Measurements from ENCODE around the gene TSSK6.

The TSSK6 gene

DNA sequence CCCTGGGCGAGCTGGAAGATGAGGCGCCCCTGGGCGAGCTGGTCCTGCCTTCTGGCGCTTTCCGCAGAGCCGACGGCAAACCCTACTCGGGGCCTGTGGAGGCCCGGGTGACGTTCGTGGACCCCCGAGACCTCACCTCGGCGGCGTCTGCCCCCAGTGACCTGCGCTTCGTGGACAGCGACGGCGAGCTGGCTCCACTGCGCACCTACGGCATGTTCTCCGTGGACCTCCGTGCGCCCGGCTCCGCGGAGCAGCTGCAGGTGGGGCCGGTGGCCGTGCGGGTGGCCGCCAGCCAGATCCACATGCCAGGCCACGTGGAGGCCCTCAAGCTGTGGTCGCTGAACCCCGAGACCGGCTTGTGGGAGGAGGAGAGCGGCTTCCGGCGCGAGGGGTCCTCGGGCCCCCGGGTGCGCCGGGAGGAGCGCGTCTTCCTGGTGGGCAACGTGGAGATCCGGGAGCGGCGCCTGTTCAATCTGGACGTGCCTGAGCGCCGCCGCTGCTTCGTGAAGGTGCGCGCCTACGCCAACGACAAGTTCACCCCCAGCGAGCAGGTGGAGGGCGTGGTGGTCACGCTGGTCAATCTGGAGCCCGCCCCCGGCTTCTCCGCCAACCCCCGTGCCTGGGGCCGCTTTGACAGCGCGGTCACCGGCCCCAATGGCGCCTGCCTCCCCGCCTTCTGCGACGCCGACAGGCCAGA is 29.1 kb upstream of the TSSK6 start:
- DNase-seq, result no peak

DNA sequence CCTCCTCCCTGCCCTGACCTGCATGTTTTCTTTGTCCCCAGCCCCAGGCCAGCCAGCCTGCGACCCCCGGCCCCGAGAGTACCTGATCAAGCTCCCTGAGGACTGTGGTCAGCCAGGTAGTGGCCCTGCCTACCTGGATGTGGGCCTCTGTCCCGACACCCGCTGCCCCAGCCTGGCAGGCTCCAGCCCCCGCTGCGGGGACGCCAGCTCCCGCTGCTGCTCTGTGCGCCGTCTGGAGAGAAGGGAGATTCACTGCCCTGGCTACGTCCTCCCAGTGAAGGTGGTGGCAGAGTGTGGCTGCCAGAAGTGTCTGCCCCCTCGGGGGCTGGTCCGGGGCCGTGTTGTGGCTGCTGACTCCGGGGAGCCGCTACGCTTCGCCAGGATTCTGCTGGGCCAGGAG is 28.3 kb upstream of the TSSK6 start:
- DNase-seq, result no peak

DNA sequence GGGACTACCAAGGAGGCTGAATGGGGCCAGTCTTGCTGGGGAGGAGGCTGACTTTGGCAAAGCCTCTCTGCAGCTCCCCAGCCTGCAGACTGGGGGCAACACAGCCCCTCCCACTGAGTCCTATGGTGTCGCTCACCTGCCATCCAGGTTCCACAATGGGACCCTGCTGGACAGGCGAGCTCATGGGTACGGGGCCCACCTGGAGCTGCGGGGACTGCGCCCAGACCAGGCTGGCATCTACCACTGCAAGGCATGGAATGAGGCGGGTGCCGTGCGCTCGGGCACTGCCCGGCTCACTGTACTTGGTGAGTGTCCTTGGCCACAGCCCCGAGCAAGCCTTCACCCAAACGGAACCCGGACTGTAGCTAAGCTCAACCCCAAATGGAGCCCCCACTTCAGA is 27.8 kb upstream of the TSSK6 start:
- no peak for DNase-seq

DNA sequence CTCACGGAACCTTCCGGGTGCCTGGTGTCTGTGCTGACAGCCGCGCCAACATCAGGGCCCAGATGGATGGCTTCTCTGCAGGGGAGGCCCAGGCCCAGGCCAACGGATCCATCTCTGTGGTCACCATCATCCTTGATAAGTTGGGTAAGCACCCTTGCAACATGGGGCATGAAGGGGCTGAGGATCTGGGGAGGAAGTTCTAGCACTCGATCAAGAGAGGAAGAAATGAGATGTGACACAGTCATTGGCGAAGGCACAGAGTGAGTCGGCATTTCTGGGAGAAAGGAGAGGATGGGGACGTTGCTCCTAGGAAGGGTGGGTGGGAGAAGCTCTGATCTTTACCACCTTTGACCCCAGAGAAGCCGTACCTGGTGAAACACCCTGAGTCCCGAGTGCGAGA is 27.2 kb upstream of the TSSK6 start:
- DNase-seq, result no peak

DNA sequence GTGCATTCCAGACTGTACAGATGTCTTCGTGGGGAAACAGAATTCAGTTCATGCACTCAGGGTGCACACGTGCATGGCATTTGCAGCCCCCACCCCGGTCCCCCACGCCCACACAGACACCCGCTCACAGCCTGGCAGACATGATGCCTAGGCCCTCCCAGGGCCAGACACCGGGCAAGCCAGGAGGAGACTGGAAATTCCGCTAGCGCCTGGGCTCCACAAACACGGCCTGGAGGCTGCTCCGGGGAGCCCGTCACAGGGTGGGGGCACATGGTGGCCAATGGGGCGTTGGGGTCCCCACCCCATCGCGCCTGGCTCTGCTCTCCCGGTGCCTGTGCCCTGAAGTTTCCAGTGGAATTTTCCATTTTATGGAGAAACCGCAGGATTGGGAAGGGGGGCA is 26.3 kb upstream of the TSSK6 start:
- DNase-seq, result no peak

DNA sequence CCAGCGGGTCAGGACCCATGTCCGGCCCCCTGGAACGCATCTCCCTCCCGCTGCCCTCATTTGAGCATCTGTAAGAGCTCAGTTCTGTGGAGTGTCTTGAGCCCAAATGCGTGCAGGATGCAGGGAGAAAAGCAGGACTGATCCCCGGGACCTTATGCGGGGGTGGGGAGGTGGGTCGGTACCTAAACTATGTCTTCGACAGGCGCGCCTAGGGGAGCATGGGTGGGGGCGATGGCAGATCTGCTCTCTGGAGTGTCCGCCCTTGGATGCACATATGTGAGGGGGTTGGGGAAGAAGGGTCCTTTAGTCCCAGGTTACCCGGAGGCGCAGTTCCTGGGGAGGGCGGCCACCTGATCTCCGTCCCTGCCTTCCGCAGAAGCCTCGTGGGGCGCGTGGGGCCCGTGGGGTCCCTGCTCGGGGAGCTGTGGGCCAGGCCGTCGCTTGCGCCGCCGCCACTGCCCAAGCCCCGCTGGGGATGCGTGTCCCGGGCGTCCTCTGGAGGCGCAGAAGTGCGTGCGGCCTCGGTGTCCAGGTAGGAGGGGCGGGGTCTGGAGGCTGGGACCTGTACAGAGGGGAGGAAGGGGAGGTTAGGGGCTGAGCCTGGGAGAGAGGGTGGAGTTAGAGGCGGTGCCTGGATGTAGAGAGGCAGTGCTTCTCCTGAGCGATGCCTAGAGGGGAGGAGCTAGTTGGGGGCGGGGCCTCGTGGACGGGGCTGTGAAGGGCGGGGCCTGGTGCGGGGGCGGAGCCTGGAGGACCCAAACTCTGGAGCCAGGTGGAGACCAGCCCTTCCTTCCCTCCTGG is 25.6 kb upstream of the TSSK6 start:
- peak; percentile 79 for DNase-seq

DNA sequence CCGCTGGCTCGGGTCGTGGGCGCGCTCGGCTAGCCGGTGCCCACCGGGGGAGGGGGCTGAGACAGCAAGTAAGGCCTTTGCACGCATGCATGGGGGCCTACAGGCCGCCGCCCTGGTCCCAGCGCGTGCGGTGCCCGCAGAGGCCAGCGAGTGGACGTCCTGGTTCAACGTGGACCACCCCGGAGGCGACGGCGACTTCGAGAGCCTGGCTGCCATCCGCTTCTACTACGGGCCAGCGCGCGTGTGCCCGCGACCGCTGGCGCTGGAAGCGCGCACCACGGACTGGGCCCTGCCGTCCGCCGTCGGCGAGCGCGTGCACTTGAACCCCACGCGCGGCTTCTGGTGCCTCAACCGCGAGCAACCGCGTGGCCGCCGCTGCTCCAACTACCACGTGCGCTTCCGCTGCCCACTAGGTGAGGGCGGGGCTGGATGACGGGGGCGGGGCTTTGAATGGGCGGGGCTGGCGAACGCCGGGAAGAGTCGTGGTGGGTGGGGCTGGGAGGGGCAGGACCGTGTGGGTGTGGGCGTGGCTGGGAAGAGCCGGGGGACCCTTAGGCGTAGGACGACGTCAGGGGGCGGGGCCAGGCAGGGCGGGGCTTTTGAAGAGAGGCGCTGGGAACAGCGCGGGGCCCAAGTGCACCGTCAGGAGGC is 24.8 kb upstream of the TSSK6 start:
- DNase-seq, result peak; percentile 59

DNA sequence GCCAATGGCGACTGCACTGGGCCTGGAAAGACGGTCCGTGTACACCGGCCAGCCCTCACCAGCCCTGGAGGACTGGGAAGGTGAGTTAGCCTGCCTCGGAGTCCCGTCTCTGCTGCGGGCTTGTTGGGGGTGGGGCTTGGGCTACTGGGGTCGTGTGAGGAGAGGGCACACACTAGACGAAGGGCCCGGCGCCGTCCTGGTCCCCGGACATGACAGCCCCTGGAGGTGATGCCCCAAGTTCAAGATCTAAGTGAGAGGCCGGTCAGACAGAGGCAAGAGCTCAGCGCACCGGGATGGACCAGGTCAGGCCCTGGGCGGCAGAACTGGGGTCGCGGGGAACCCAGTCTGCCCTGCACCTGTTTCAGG is 24.3 kb upstream of the TSSK6 start:
- DNase-seq, result no peak

DNA sequence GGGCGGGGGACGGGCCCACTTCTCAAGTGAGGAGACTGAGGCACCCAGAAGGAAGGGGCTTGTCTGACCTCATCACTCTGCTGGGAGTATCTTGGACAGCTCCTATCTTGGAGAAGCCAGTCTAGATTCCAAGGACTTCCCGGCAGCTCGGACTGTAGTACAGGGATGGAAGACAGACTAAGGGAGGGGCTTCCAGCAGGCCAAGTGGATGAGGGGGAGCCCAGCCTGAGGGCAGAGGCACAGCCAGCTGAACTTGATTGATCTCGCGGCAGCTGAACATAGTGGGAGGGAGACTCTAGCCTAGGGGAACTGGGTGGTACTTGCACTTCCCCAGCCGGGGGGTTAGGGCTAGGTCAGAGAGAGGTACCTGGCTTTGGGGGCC is 23.4 kb upstream of the TSSK6 start:
- no peak for DNase-seq

DNA sequence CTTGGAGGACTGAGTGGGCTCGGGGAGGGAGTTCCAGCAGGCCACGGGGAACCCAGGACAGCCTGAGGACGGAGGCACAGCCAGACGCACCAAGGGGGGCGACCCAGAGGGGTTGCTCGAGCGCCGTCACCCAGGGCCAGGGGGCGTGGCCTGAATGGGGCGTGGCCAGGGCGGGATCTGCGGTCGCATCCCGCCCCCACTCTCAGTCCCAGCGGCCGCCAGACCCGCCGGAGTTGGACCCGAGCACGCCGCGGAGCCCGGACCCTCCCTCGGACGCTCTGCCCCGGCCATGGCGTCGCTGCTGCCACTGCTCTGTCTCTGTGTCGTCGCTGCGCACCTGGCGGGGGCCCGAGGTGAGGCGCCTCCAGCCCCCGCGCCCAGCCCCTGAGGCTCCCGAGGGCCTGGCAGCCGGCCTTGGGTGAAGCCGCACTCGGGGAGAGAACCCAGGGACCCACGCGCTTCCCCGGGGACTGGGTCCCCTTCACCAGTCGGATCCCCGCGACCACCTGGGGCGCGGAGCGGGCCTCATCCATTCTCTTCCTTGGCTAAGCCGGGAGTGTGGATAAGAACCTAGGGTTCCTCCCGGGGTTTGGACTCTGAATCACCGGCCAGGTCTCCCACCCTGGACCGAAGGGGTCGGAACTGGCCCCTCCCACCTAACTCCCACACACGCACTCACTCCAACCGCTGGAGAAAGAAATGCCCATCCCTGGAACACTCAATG is 22.9 kb upstream of the TSSK6 start, which contains the start of gene CILP2:
CILP2 (plus strand) TSS at position 205 of the 724 bp plus-strand sequence; CDS start at position 290, 85 bp downstream.
- no peak for DNase-seq

DNA sequence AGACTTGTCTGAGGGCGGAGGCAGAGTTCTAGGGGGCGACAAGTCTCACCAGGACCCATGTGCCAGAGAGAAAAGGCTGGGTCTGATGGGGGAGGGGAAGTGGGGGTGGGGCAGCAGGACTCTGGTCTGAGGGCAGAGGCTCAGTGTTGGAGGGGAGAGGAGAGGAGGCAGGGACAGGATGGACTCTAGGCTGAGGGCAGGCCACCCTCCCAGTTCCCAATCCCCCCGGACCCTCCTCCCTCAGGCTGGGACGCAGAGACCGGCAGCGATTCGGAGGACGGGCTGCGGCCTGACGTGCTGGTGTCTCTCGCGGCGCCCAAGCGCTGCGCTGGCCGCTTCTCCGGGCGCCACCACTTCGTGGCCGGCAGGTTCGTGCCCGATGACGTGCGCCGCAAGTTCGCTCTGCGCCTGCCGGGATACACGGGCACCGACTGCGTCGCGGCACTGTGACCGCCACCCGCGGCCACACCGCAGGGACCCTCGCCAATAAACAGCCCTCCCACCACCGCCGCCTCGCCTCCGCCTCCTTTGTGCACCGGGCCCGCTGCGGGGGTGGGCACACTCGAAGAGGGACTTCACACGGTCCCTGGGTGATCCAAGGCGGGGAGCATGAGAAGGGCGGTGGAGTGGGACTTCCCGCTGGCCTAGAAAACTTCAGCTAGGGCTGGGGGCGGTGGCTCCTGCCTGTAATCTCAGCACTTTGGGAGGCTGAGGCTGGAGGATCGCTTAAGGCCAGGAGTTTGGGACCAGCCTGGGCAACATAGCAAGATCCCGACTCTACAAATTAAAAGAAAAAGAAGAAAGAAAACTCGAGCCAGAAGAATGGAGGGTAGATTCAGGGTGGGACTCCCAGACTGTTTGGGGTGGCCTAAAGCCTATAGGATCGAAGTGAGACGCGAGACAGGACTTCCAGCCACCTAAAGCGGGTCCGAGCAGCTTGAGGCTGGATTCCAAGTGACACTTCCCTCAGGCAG is 22.0 kb upstream of the TSSK6 start:
- no peak for DNase-seq

DNA sequence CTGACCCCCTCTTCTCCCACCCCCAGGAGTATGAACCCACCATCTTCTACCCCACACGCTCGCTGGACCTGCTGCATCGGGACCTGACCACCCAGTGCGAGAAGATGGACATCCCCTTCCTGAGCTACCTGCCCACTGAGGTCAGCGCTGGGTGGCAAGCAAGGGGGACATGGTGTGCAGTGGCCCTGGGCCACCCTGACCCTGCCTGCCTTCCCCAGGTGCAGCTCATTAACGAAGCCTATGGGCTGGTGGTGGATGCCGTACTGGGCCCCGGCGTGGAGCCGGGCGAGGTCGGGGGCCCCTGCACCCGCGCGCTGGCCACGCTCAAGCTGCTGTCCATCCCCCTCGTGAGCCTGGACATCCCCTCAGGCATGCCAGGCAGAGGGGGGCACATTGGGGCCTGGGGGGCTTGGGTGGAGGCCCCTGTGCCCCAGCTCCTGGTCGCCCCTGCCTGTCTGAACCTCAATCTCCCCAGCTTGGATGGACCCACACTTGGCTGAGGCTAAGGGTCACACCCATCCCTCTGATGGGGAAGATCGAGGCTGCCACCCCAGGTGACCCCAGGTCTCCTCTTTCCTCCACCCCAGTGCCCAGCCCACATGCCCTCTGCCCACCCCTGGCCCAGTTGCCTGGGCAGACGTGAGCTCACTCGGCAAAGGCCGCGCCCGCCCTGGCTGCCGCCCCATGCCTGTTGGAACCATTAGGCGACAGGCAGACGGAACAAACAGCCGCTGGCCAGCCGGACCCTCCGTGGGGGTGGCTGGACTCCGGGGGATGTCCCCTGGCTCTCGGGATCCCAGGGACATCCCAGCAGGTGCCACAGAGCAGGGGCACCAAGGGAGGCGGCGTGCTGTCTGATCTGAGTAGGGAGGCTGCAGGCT is 20.2 kb upstream of the TSSK6 start:
- DNase-seq, result no peak

DNA sequence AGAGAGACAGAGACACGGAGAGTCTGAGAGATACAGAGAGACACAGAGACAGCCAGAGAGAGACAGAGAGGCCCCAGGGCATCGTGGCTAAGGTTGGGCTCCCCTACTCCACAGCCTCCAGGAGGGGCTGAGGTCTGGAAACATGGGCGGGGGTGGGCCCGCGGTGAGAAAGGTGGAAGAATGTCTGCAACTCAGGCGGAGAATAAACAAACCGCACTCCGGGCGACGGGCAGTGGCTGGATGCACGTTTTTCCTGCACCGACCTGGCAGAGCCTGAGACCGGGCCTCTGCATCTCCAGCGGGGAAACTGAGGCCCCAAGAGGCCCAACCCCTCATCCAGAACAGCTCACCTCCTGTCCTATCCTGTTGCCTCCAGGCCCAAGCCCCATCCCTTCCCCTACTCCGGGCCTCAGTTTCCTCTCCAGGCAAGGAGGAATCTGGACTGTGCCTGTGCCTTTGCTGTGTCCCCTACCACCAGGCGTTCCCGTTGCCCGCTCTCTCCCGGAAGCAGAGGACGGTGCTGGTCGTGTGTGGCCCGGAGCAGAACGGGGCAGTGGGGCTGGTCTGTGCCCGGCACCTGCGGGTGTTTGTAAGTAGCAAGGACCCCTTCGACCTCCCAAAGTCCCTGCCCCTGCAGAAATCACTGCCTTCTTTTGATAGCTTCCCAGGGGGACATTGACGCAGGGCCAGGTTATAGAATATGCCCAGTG is 19.4 kb upstream of the TSSK6 start:
- no peak for DNase-seq

DNA sequence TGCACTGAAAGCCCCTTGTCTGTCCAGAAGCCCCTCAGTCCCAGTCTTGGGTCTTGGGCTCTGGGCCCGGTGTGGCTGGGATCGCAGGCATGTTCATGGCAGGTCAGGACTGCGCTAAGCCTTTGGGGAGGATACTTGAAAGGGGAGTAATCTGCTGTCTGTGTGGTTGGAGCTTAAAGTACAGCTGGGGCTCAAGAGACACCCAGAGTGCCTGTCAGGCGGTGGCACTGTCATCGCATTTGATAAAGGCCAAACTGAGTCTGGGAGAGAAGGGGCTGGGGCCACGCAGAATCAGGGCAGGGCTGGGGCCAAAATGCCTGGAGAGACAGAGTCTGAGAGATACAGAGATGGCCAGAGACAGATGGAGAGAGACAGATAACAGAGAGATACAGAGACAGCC is 18.5 kb upstream of the TSSK6 start:
- no peak for DNase-seq

DNA sequence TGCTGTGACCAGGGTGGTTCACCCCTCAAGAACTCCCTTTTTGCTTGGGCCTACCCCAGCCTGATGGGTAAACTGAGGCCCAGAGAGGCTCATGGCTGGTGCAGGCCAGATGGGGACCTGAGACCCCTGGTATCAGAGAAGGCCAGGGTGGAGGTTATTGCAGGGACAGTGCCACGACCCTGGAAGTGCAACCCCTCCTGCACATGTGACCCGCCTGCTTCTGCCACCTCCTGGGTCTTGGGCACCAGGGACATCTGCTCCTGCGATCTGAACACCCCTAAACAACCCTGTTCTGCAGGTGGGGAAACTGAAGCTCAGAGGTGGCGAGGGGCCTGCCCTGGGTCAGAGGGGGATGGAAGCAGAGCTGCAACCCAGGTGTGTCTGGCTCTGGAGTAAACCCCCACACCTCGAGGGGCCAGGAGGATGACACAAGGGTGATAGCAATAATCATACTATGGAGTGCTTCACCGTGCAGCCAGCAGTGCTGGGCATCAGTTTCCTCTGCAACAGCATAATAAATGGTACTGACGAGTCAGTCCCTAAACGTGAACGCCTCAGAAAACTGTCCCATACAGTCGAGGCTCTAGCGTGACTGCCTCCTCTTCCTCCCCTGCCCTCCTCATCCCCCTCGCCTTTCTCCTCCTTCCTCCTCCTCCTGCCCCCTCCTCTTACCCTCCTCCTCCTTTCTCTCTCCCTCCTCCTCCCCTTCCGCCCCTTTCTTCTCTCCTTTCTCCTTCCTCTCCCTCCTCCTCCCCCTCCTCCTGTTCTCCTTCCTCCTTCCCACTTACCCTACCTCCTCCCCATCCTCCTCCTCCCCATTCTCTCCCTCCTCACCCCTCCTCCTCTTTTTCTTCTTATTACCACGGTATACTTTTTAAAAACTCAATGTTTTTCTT is 17.7 kb upstream of the TSSK6 start:
- DNase-seq, result no peak

DNA sequence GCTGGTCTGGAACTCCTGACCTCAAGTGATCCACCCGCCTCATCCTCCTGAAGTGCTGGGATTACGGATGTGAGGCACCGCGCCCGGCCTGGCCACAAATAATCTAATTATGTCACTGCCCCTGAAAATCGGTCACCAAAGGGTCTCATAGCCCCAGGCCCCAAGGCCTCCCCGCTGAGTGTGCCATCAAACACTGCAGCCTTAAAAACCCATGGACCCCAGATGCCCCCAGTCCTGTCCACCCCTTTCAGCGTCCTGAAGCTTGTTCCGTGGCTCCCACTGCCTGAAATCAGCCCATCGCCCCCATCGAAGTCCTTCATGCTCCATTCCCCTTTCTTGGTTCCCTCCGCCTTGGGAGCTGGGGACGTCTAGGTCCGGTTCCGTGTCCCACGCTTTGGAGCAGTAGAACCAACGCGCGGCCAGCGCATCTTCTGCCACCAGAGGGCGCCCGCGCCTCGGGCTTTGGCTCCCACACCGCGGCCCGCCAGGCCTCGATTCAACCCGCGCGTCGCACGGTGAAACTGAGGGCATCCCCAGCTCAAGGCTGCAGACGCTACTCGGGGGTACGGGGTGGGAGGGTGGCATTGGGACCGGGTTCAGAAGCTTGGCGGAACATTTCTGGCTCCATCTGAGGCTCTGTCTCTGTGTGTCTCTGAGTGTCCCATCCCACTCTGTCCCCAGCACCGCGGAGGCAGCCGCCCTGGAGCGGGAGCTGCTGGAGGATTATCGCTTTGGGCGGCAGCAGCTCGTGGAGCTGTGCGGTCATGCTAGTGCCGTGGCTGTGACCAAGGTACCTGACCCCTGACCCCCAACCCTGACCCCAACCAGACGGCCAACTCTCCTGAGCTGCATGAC is 16.8 kb upstream of the TSSK6 start:
- DNase-seq, result no peak

DNA sequence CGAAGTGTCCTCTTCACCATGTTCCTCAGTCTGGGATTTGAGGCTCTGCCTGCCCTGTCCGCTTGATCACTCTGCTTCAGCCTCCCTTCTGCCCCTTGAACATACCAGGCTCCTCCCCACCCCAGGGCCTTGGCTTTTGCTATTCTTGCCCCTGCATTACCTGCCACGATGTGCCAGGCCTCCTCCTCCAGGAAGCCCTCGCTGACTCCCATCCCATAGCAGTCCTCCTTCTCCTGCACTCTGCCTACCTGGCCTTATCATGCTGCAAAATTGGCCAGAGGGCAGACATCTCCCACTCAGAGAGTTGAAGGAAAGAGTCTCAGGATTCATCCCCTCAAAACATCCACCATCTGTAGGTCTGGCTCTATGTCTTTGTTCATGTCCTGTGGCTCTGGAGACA is 15.5 kb upstream of the TSSK6 start:
- DNase-seq, result no peak

DNA sequence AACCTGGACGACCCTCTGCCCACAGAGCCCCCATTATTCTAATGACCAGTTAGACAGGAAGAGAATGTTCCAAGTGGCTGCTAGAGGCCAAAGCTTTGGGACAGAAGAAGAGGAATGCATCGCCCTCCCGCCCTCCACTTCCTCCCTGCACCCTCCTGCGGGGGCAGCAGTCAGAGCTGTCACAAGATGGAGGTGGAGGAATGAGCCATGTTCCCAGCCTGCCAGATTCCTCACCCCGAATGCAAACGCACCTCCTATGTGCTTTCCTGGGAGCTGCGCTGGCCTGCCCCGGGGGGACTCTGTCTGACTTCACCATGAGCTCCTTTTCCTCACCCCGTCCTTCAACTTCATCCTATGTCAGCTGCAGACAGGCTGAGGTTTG is 15.1 kb upstream of the TSSK6 start:
- no peak for DNase-seq
